CD8-positive, alpha-beta memory T cell (primary cell): ENCODE results near the gene SEMA4D. TPM values are rescaled to one million over a fixed set of nuclear protein-coding genes. Genes with fewer than 3 reads are reported as not detected.

Experiments
- CTCF ChIA-PET: fragments of 350-600 bp; sonication (Branson Sonifier 250); formaldehyde crosslinking; loops from one replicate; lab custom pipeline; 2021; ENCODE audit warnings: antibody characterized with exemption; lab: Charles Lee
- POLR2A ChIA-PET: fragments of 350-600 bp; sonication (Branson Sonifier 250); formaldehyde crosslinking; loops from one replicate; lab custom pipeline; 2021; ENCODE audit warnings: antibody characterized with exemption; lab: Charles Lee
- DNase-seq, 5 donors: peaks; one replicate each; pipeline versions ENCODE4 v3.0.0 to v3.0.0-alpha.2; 2020 to 2022; ENCODE audit warnings: mixed read lengths in 1 of 5
- H3K27ac ChIP-seq: one replicate; pipeline ENCODE4 v1.7.0; 2013; ENCODE audit warnings: low read depth, mild to moderate bottlenecking, low read length, moderate library complexity
- H3K27me3 ChIP-seq: 2 replicates; pipeline ENCODE4 v1.7.0; 2013; ENCODE audit warnings: low read length, mild to moderate bottlenecking; ENCODE audit not compliant: insufficient read depth, poor library complexity, severe bottlenecking
- H3K36me3 ChIP-seq: 2 replicates; pipeline ENCODE4 v1.7.0; 2013; ENCODE audit warnings: mild to moderate bottlenecking, low read length, moderate library complexity; ENCODE audit not compliant: insufficient read depth
- H3K4me1 ChIP-seq: 2 replicates; pipeline ENCODE4 v1.7.0; 2013; ENCODE audit warnings: mild to moderate bottlenecking, low read length, moderate library complexity; ENCODE audit not compliant: insufficient read depth
- H3K4me3 ChIP-seq: 2 replicates; pipeline ENCODE4 v1.7.0; 2013; ENCODE audit warnings: mild to moderate bottlenecking, low read length
- H3K9me3 ChIP-seq: 2 replicates; pipeline ENCODE4 v1.7.0; 2013; ENCODE audit warnings: mild to moderate bottlenecking, low read length
- H3K27ac Mint-ChIP-seq, 8 donors: one replicate each; pipeline ENCODE4 v1.8.0; 2020 to 2021; ENCODE audit warnings: mixed read lengths in 8 of 8, mild to moderate bottlenecking in 6 of 8, inconsistent platforms in 3 of 8, moderate library complexity in 3 of 8
- H3K27me3 Mint-ChIP-seq, 2 donors: one replicate each; pipeline ENCODE4 v1.8.0; 2020 to 2021; ENCODE audit warnings: mixed read lengths in 2 of 2, mild to moderate bottlenecking in 1 of 2, moderate library complexity in 1 of 2
- H3K36me3 Mint-ChIP-seq, 3 donors: one replicate each; pipeline ENCODE4 v1.8.0; 2020 to 2021; ENCODE audit warnings: mixed read lengths in 3 of 3, inconsistent platforms in 1 of 3, mild to moderate bottlenecking in 1 of 3
- H3K4me1 Mint-ChIP-seq, 3 donors: one replicate each; pipeline ENCODE4 v1.8.0; 2020 to 2021; ENCODE audit warnings: mixed read lengths in 3 of 3, inconsistent platforms in 1 of 3, mild to moderate bottlenecking in 1 of 3
- H3K4me3 Mint-ChIP-seq, 7 donors: one replicate each; pipeline ENCODE4 v1.8.0; 2020 to 2021; ENCODE audit warnings: mixed read lengths in 7 of 7, mild to moderate bottlenecking in 6 of 7, moderate library complexity in 4 of 7, inconsistent platforms in 2 of 7
- H3K9me3 Mint-ChIP-seq, 5 donors: one replicate each; pipeline ENCODE4 v1.8.0; 2020 to 2022; ENCODE audit warnings: mixed read lengths in 5 of 5, mild to moderate bottlenecking in 3 of 5, moderate library complexity in 2 of 5, inconsistent platforms in 1 of 5
- polyA plus RNA-seq: library from polyadenylated mRNA; unstranded; fragments of 300-500 nt; fragmentation: Illumina TruSeq; gene quantifications from one replicate; pipeline ENCODE4 v1.2.3, GENCODE V29; 2021
- total RNA-seq, 2 experiments: library from RNA; stranded (reverse); gene quantifications; one replicate each; pipeline ENCODE4 v1.2.3, GENCODE V29; 2021

The SEMA4D gene
- total and polyA plus RNA-seq, 3 experiments from 2014 or later = 227 to 243 (median 238) TPM

GRCh38 chr9:89328064-89328463 is 169.8 kb downstream of the SEMA4D start:
- no peak overlapping the region for H3K4me3 Mint-ChIP-seq
- H3K4me1 Mint-ChIP-seq = peaks cover 24 to 44% (median 33%) of the 10 kb centered on the region in 3 donors
- Histone ChIP-seq H3K4me1 (peaks cover 12% of the 10 kb centered on the region), H3K36me3 (peaks cover 44% of the 10 kb centered on the region), H3K4me3 (no peak overlapping the region), H3K9me3 (no peaks in the 10 kb centered on the region), H3K27me3 (no peaks in the 10 kb centered on the region), H3K27ac (no peak overlapping the region)
- H3K36me3 Mint-ChIP-seq = peaks cover 8 to 93% (median 8%) of the 10 kb centered on the region in 3 donors
- no peaks in the 10 kb centered on the region for H3K9me3 Mint-ChIP-seq
- CTCF ChIA-PET = no interaction called here
- H3K27ac Mint-ChIP-seq = no peak overlapping the region
- H3K27me3 Mint-ChIP-seq = no peaks in the 10 kb centered on the region
- POLR2A ChIA-PET = no interaction called here
- no peak for DNase-seq

GRCh38 chr9:89325733-89326132 is 172.2 kb downstream of the SEMA4D start:
- H3K4me1 ChIP-seq = peaks cover 20% of the 10 kb centered on the region
- Mint-ChIP-seq H3K9me3 (no peaks in the 10 kb centered on the region), H3K27me3 (no peaks in the 10 kb centered on the region), H3K4me1 (peaks cover 41 to 58% (median 50%) of the 10 kb centered on the region in 3 donors), H3K36me3 (peaks cover 4 to 94% (median 13%) of the 10 kb centered on the region in 3 donors), H3K4me3 (no peak overlapping the region), H3K27ac (peak overlapping the region in 4 of 8 donors; percentile 16 to 45 (median 17))
- peaks cover 34% of the 10 kb centered on the region for H3K36me3 ChIP-seq
- ChIA-PET CTCF (interaction anchor here (1.5 kb wide), 1 partner anchor 223 kb away, joined by 6 read pairs; no protein-coding TSS in a partner anchor), POLR2A (no interaction called here)
- no peak overlapping the region for H3K4me3 ChIP-seq
- H3K27ac ChIP-seq = no peak overlapping the region
- no peaks in the 10 kb centered on the region for H3K27me3 ChIP-seq
- no peaks in the 10 kb centered on the region for H3K9me3 ChIP-seq
- DNase-seq = no peak

- Mint-ChIP-seq H3K9me3 (no peaks in the 10 kb centered on the region), H3K36me3 (peaks cover 0 to 88% (median 5%) of the 10 kb centered on the region in 3 donors), H3K27ac (peak overlapping the region in 6 of 8 donors; percentile 18 to 98 (median 64)), H3K27me3 (no peaks in the 10 kb centered on the region), H3K4me1 (peaks cover 53 to 72% (median 69%) of the 10 kb centered on the region in 3 donors), H3K4me3 (no peak overlapping the region)
- no peaks in the 10 kb centered on the region for H3K9me3 ChIP-seq
- no peak overlapping the region for H3K4me3 ChIP-seq
- peaks cover 14% of the 10 kb centered on the region for H3K36me3 ChIP-seq
- peaks cover 37% of the 10 kb centered on the region for H3K4me1 ChIP-seq
- ChIA-PET CTCF (interaction anchor here (0.7 to 1.4 kb wide), 2 partner anchors 24 to 64 kb away, joined by 3 read pairs; no protein-coding TSS in a partner anchor), POLR2A (no interaction called here)
- no peak overlapping the region for H3K27ac ChIP-seq
- H3K27me3 ChIP-seq = no peaks in the 10 kb centered on the region
- no peak for DNase-seq
Observed at GRCh38 chr9:89323390-89323789, 174.5 kb downstream of the SEMA4D start.

GRCh38 chr9:89319015-89319905 is 178.7 kb downstream of the SEMA4D start:
- Histone ChIP-seq H3K4me1 (peaks cover 45% of the 10 kb centered on the region), H3K4me3 (peak overlapping the region; percentile 60), H3K27ac (peak overlapping the region; percentile 99), H3K9me3 (no peaks in the 10 kb centered on the region), H3K36me3 (no peaks in the 10 kb centered on the region), H3K27me3 (no peaks in the 10 kb centered on the region)
- POLR2A ChIA-PET = interaction anchor here (1.0 to 1.4 kb wide), 3 partner anchors 9 to 283 kb away, joined by 3 to 15 read pairs (median 5); partner anchors contain the start of gene CKS2
- H3K9me3 Mint-ChIP-seq = no peaks in the 10 kb centered on the region
- H3K4me3 Mint-ChIP-seq = peak overlapping the region; percentile 84 to 94 (median 92)
- peaks cover 55 to 75% (median 71%) of the 10 kb centered on the region in 3 donors for H3K4me1 Mint-ChIP-seq
- CTCF ChIA-PET = interaction anchor here (0.7 to 1.4 kb wide), 5 partner anchors 9 to 233 kb away, joined by 3 to 6 read pairs (median 4); no protein-coding TSS in a partner anchor
- peak in 1 of 5 donors; percentile 16 for DNase-seq
- H3K36me3 Mint-ChIP-seq = peaks cover 0 to 70% (median 8%) of the 10 kb centered on the region in 3 donors
- H3K27ac Mint-ChIP-seq = peak overlapping the region; percentile 92 to 99 (median 98)
- H3K27me3 Mint-ChIP-seq = no peaks in the 10 kb centered on the region

- H3K4me3 Mint-ChIP-seq = peak within 1 kb of the TSS; percentile 84 to 94 (median 92)
- peak within 1 kb of the TSS; percentile 60 for H3K4me3 ChIP-seq
- H3K27ac Mint-ChIP-seq = peak within 1 kb of the TSS; percentile 92 to 99 (median 98)
- H3K27me3 ChIP-seq = no peaks in the 10 kb centered on the region
- peak within 1 kb of the TSS; percentile 99 for H3K27ac ChIP-seq
- H3K4me1 Mint-ChIP-seq = peaks cover 49 to 75% (median 72%) of the 10 kb centered on the region in 3 donors
- no peaks in the 10 kb centered on the region for H3K36me3 ChIP-seq
- peaks cover 36% of the 10 kb centered on the region for H3K4me1 ChIP-seq
- CTCF ChIA-PET = interaction anchor here (0.7 to 1.4 kb wide), 5 partner anchors 8 to 234 kb away, joined by 3 to 6 read pairs (median 4); no protein-coding TSS in a partner anchor
- no peaks in the 10 kb centered on the region for H3K9me3 Mint-ChIP-seq
- peak; percentile 88 to 96 (median 95) for DNase-seq
- H3K36me3 Mint-ChIP-seq = peaks cover 0 to 61% (median 8%) of the 10 kb centered on the region in 3 donors
- H3K9me3 ChIP-seq = no peaks in the 10 kb centered on the region
- no peaks in the 10 kb centered on the region for H3K27me3 Mint-ChIP-seq
- POLR2A ChIA-PET = interaction anchor here (1.0 to 1.4 kb wide), 3 partner anchors 8 to 284 kb away, joined by 3 to 15 read pairs (median 5); partner anchors contain the start of gene CKS2
Observed at GRCh38 chr9:89318123-89319014, 179.5 kb downstream of the SEMA4D start, which contains the start of gene SECISBP2. Gene SECISBP2, plus strand, starts transcription at chr9:89318500. Its CDS starts 77 bp downstream, at chr9:89318577.

GRCh38 chr9:89317282-89317681 is 180.6 kb downstream of the SEMA4D start:
- DNase-seq = no peak
- Histone ChIP-seq H3K36me3 (no peaks in the 10 kb centered on the region), H3K4me1 (peaks cover 35% of the 10 kb centered on the region), H3K4me3 (no peak overlapping the region), H3K9me3 (no peaks in the 10 kb centered on the region), H3K27me3 (no peaks in the 10 kb centered on the region), H3K27ac (no peak overlapping the region)
- no peaks in the 10 kb centered on the region for H3K9me3 Mint-ChIP-seq
- peak overlapping the region in 7 of 8 donors; percentile 92 to 99 (median 98) for H3K27ac Mint-ChIP-seq
- CTCF ChIA-PET = no interaction called here
- peaks cover 0 to 51% (median 8%) of the 10 kb centered on the region in 3 donors for H3K36me3 Mint-ChIP-seq
- H3K27me3 Mint-ChIP-seq = peaks cover 0 to 8% of the 10 kb centered on the region in 2 donors
- peak overlapping the region; percentile 32 to 94 (median 92) for H3K4me3 Mint-ChIP-seq
- POLR2A ChIA-PET = no interaction called here
- peaks cover 44 to 75% (median 72%) of the 10 kb centered on the region in 3 donors for H3K4me1 Mint-ChIP-seq

GRCh38 chr9:89315482-89315881 is 182.4 kb downstream of the SEMA4D start:
- H3K9me3 Mint-ChIP-seq = peaks cover 0 to 4% (median 0%) of the 10 kb centered on the region in 5 donors
- peaks cover 6 to 8% of the 10 kb centered on the region in 2 donors for H3K27me3 Mint-ChIP-seq
- H3K4me3 ChIP-seq = no peak overlapping the region
- H3K4me1 Mint-ChIP-seq = peaks cover 40 to 72% (median 69%) of the 10 kb centered on the region in 3 donors
- H3K27ac ChIP-seq = no peak overlapping the region
- ChIA-PET POLR2A (no interaction called here), CTCF (no interaction called here)
- no peak for DNase-seq
- H3K9me3 ChIP-seq = no peaks in the 10 kb centered on the region
- H3K27me3 ChIP-seq = no peaks in the 10 kb centered on the region
- peak overlapping the region in 1 of 8 donors; percentile 98 for H3K27ac Mint-ChIP-seq
- peaks cover 40% of the 10 kb centered on the region for H3K4me1 ChIP-seq
- H3K36me3 Mint-ChIP-seq = peaks cover 0 to 40% (median 3%) of the 10 kb centered on the region in 3 donors
- no peaks in the 10 kb centered on the region for H3K36me3 ChIP-seq
- no peak overlapping the region for H3K4me3 Mint-ChIP-seq
